ENCODE data around the gene NAP1L5. TPM values are rescaled to one million over a fixed set of nuclear protein-coding genes. Genes with fewer than 3 reads are reported as not detected.

Gene NAP1L5
- not detected in 2 replicates for total RNA-seq (2014; rRNA removed)
- Bru-seq, nascent RNA: percentile 20 among the genes with signal in this experiment
- BruChase-seq, experiment 1, labeled RNA remaining after a 6-hour chase: percentile 34 among the genes with signal in this experiment
- percentile 34 among the genes with signal in this experiment for BruChase-seq, experiment 2, labeled RNA remaining after a 2-hour chase
- long read RNA-seq: 0 reads

- Histone ChIP-seq H3K4me1 (ENCODE audit: insufficient read depth, low read length) (no peaks in the 10 kb centered on the region), H3K9me2 (replicated peaks; ENCODE audit: low read length) (no peaks in the 10 kb centered on the region), H3K27me3 (ENCODE audit: low read length) (no peaks in the 10 kb centered on the region), H3K9me3 (ENCODE audit: low read length) (no peaks in the 10 kb centered on the region), H2AFZ (ENCODE audit: low read length) (no peak within 1 kb of the TSS), H3K4me2 (ENCODE audit: low read length) (no peak within 1 kb of the TSS), H3F3A (ENCODE audit: low read length, unreplicated experiment) (no peaks in the 10 kb centered on the region), H4K20me1 (ENCODE audit: low read length) (no peaks in the 10 kb centered on the region), H3K9ac (ENCODE audit: low read length) (no peak within 1 kb of the TSS), H3K27ac (ENCODE audit: low read length) (no peak within 1 kb of the TSS), H3K36me3 (ENCODE audit: low read depth, low read length) (no peaks in the 10 kb centered on the region), H3K79me2 (ENCODE audit: low read length) (no peaks in the 10 kb centered on the region), H3K4me3 (ENCODE audit: low read length) (no peak within 1 kb of the TSS)
- TF ChIP-seq CTCF (conservative IDR thresholded peaks at IDR 0.05; ENCODE audit: low read depth, low read length) (no peak), EZH2 (IDR thresholded peaks at IDR 0.05; ENCODE audit: low read length, unreplicated experiment) (no peak), EZH2phosphoT487 (IDR thresholded peaks at IDR 0.05; ENCODE audit: borderline replicate concordance, low read length) (no peak)
- no TSS peak for BruUV-seq (replicated peaks)
- ATAC-seq (no peak), DNase-seq (no peak)
- POLR2A ChIA-PET (ENCODE audit: unreplicated experiment): no interaction called here
- intact Hi-C loops (cut with micrococcal nuclease): no loop called here
- CTCF ChIA-PET: no interaction called here
Observed at GRCh38 chr4:88697588-88698329, at the start of gene NAP1L5. Gene NAP1L5 (minus strand): TSS chr4:88697829. CDS start chr4:88697754, 75 bp downstream.

GRCh38 chr4:88747351-88747750 is 49.7 kb upstream of the NAP1L5 start:
- CTCF ChIA-PET: no interaction called here
- H2AFZ ChIP-seq (ENCODE audit: low read length): no peak overlapping the region
- BruUV-seq (replicated peaks): no TSS peak
- H3K4me1 ChIP-seq (ENCODE audit: insufficient read depth, low read length): peaks cover 14% of the 10 kb centered on the region
- no peaks in the 10 kb centered on the region for H3K9me2 ChIP-seq (replicated peaks; ENCODE audit: low read length)
- POLR2A ChIA-PET (ENCODE audit: unreplicated experiment): no interaction called here
- ATAC-seq (no peak), DNase-seq (no peak)
- peaks cover 13% of the 10 kb centered on the region for H3K36me3 ChIP-seq (ENCODE audit: low read depth, low read length)
- no peak overlapping the region for H3K4me2 ChIP-seq (ENCODE audit: low read length)
- no peaks in the 10 kb centered on the region for H3F3A ChIP-seq (ENCODE audit: low read length, unreplicated experiment)
- H4K20me1 ChIP-seq (ENCODE audit: low read length): no peaks in the 10 kb centered on the region
- no peaks in the 10 kb centered on the region for H3K9me3 ChIP-seq (ENCODE audit: low read length)
- TF ChIP-seq CTCF (conservative IDR thresholded peaks at IDR 0.05; ENCODE audit: low read depth, low read length) (no peak), EZH2 (IDR thresholded peaks at IDR 0.05; ENCODE audit: low read length, unreplicated experiment) (no peak), EZH2phosphoT487 (IDR thresholded peaks at IDR 0.05; ENCODE audit: borderline replicate concordance, low read length) (no peak)
- H3K4me3 ChIP-seq (ENCODE audit: low read length): no peak overlapping the region
- no peaks in the 10 kb centered on the region for H3K27me3 ChIP-seq (ENCODE audit: low read length)
- intact Hi-C loops (cut with micrococcal nuclease): no loop called here
- H3K27ac ChIP-seq (ENCODE audit: low read length): no peak overlapping the region
- H3K9ac ChIP-seq (ENCODE audit: low read length): no peak overlapping the region
- H3K79me2 ChIP-seq (ENCODE audit: low read length): no peaks in the 10 kb centered on the region

GRCh38 chr4:88746206-88746605 is 48.6 kb upstream of the NAP1L5 start:
- ATAC-seq (no peak), DNase-seq (no peak)
- Histone ChIP-seq H3K27me3 (ENCODE audit: low read length) (no peaks in the 10 kb centered on the region), H3K4me2 (ENCODE audit: low read length) (no peak overlapping the region), H3K79me2 (ENCODE audit: low read length) (no peaks in the 10 kb centered on the region), H4K20me1 (ENCODE audit: low read length) (no peaks in the 10 kb centered on the region), H3K27ac (ENCODE audit: low read length) (no peak overlapping the region), H3K9ac (ENCODE audit: low read length) (no peak overlapping the region), H3K36me3 (ENCODE audit: low read depth, low read length) (peaks cover 13% of the 10 kb centered on the region), H2AFZ (ENCODE audit: low read length) (no peak overlapping the region), H3K9me3 (ENCODE audit: low read length) (no peaks in the 10 kb centered on the region), H3K4me1 (ENCODE audit: insufficient read depth, low read length) (peaks cover 3% of the 10 kb centered on the region), H3K4me3 (ENCODE audit: low read length) (no peak overlapping the region), H3K9me2 (replicated peaks; ENCODE audit: low read length) (no peaks in the 10 kb centered on the region), H3F3A (ENCODE audit: low read length, unreplicated experiment) (no peaks in the 10 kb centered on the region)
- ChIA-PET POLR2A (ENCODE audit: unreplicated experiment) (no interaction called here), CTCF (no interaction called here)
- TF ChIP-seq CTCF (conservative IDR thresholded peaks at IDR 0.05; ENCODE audit: low read depth, low read length): no peak
- TF ChIP-seq EZH2 (IDR thresholded peaks at IDR 0.05; ENCODE audit: low read length, unreplicated experiment): no peak
- no peak for TF ChIP-seq EZH2phosphoT487 (IDR thresholded peaks at IDR 0.05; ENCODE audit: borderline replicate concordance, low read length)
- intact Hi-C loops (cut with micrococcal nuclease): no loop called here
- BruUV-seq (replicated peaks): no TSS peak
